Memory B cell (primary cell): ENCODE measurements around the gene TGM5.
"Not testable (repeated sequence)": the region's sequence is repeated elsewhere in the genome, so short reads cannot be mapped to it uniquely, and the experiment has no call there.

Source experiments
- ATAC-seq: fragments of 150-1000 bp; cut with Tn5 transposase; 2 replicates; pipeline ENCODE4 v1.10.0; 2021; ENCODE audit warnings: low read depth, mild to moderate bottlenecking, moderate library complexity
- DNase-seq, 2 donors: peaks; one replicate each; pipeline ENCODE4 v3.0.0; 2022; ENCODE audit warnings: low spot score in 2 of 2
- H3K27ac Mint-ChIP-seq: one replicate; pipeline ENCODE4 v1.8.0; 2022; ENCODE audit warnings: mild to moderate bottlenecking, moderate library complexity, mixed read lengths
- H3K27me3 Mint-ChIP-seq: one replicate; pipeline ENCODE4 v1.8.0; 2022; ENCODE audit warnings: mixed read lengths
- H3K36me3 Mint-ChIP-seq: one replicate; pipeline ENCODE4 v1.8.0; 2022; ENCODE audit warnings: mild to moderate bottlenecking, mixed read lengths
- H3K4me1 Mint-ChIP-seq: one replicate; pipeline ENCODE4 v1.8.0; 2022; ENCODE audit warnings: mixed read lengths
- H3K4me3 Mint-ChIP-seq: one replicate; pipeline ENCODE4 v1.8.0; 2022; ENCODE audit warnings: mild to moderate bottlenecking, moderate library complexity, mixed read lengths
- H3K9me3 Mint-ChIP-seq: one replicate; pipeline ENCODE4 v1.8.0; 2022; ENCODE audit warnings: mixed read lengths

Gene TGM5

DNA sequence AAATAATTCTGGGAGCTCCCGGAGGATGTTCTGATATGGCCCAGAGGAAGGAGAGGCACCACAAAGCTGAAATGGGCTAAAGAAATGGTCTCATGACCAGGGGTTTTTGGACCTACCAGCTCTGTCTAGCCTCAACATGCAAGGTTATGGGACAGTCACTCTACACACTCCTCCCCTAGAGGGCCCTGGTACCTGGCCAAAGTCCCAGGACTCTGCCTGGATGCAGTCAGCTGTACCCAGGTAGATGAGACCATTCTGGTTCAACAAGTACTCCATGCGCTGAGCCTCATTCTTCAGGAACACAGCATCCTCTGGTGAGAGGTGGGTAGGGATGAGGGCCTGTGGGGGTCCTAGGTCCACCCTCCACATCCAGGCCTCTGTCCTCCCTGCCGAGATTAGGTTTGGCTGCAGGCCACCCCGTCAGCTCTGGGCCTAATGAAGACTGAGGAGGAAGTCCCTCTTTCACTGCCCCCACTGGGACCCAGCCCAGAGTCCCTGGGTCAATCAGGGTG is 55.4 kb downstream of the TGM5 start:
- no peak overlapping the region for H3K27ac Mint-ChIP-seq
- H3K9me3 Mint-ChIP-seq, result no peaks in the 10 kb centered on the region
- H3K4me1 Mint-ChIP-seq, result no peaks in the 10 kb centered on the region
- H3K36me3 Mint-ChIP-seq, result no peaks in the 10 kb centered on the region
- DNase-seq (no peak), ATAC-seq (no peak)
- H3K4me3 Mint-ChIP-seq, result no peak overlapping the region
- peaks cover 15% of the 10 kb centered on the region for H3K27me3 Mint-ChIP-seq

DNA sequence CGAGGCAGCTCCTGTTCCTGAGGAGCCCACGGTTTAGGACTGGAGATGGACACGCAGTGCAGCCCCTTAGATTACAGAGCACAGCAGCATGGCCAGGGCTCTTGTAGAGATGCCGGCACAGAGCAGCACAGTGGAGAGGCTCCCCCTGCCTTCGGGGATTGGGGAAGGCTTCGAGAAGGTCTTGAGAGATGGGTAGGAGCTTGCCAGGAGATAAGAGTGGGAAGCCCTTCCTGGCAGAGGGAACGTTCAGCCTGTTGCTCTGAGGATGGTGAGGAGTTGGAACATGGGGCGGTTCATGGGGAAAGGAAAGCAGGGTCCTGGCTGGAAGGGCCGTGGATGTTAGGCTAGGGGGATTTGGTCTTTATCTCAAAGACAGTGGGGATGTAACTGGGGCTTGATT is 55.9 kb downstream of the TGM5 start:
- DNase-seq (no peak), ATAC-seq (no peak)
- H3K9me3 Mint-ChIP-seq, result no peaks in the 10 kb centered on the region
- H3K4me1 Mint-ChIP-seq, result no peaks in the 10 kb centered on the region
- no peak overlapping the region for H3K27ac Mint-ChIP-seq
- peaks cover 16% of the 10 kb centered on the region for H3K27me3 Mint-ChIP-seq
- no peaks in the 10 kb centered on the region for H3K36me3 Mint-ChIP-seq
- no peak overlapping the region for H3K4me3 Mint-ChIP-seq

DNA sequence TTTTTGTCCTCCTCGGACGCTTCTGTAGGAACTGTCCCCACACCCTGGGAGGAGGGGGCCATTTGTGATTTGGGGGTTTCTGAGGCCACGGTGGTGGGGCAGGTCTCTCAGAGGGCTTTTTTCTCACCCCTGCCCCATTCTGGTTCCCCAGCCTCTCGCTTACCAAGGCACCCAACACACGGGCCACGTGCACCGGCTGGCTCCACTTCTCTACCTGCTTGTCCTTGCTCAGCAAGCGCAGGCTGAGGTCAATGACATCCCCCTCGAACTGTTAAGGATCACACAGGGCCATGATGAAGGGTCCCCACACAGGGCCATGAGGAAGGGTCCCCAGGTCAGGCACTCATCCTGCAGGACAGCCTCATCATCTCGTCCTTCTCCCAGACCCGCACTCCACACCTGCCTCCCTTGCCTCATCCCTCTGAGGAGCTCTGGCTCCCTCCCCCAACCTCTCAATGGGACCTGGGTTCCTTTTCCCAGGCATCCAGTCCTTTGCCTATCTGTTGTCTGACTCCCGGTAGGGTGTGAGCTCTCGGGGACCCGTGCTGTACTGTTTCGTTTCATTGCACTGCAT is 56.5 kb downstream of the TGM5 start:
- Mint-ChIP-seq H3K27ac (no peak overlapping the region), H3K27me3 (peaks cover 17% of the 10 kb centered on the region), H3K9me3 (no peaks in the 10 kb centered on the region), H3K4me1 (no peaks in the 10 kb centered on the region), H3K36me3 (no peaks in the 10 kb centered on the region), H3K4me3 (no peak overlapping the region)
- ATAC-seq (no peak), DNase-seq (no peak)

DNA sequence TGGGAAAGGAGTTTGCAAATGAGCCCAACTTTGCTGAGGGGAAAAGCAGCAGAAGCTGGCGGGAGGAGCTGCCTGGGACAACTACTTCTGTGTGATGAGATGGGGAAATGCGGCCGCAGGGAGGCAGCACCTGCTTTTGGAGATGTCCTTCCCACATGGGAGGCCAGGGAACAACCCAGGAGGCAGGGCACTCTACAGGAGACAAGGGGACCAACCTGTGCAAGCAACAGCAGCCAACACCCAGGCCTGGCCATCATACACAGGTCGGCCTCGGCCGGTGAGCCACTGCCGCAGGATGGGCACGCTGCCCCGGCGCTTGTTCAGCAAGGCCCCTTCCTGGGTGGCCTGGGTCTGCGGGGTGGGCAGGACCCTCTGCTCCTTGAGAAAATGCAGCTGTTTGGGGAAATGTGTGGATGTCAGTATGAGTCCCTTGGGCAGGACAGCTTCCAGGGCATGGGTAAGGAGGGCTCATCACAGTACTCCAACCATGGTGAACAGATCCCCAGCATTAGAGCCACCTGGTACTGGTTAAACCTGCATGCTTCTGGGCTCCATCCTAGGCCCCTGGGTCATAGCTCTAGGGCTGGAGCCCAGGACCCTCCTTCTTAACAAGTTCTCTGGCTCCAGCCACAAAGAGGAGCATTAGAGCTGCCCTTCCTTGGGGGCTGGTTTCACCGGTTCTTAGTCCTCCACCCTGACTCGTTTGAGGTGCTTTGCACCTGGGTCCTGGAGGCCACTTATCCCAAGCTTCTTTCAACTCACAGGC is 57.5 kb downstream of the TGM5 start:
- no peaks in the 10 kb centered on the region for H3K9me3 Mint-ChIP-seq
- DNase-seq (no peak), ATAC-seq (no peak)
- H3K4me1 Mint-ChIP-seq, result peaks cover 4% of the 10 kb centered on the region
- no peak overlapping the region for H3K4me3 Mint-ChIP-seq
- H3K27ac Mint-ChIP-seq, result no peak overlapping the region
- no peaks in the 10 kb centered on the region for H3K36me3 Mint-ChIP-seq
- H3K27me3 Mint-ChIP-seq, result peaks cover 17% of the 10 kb centered on the region

DNA sequence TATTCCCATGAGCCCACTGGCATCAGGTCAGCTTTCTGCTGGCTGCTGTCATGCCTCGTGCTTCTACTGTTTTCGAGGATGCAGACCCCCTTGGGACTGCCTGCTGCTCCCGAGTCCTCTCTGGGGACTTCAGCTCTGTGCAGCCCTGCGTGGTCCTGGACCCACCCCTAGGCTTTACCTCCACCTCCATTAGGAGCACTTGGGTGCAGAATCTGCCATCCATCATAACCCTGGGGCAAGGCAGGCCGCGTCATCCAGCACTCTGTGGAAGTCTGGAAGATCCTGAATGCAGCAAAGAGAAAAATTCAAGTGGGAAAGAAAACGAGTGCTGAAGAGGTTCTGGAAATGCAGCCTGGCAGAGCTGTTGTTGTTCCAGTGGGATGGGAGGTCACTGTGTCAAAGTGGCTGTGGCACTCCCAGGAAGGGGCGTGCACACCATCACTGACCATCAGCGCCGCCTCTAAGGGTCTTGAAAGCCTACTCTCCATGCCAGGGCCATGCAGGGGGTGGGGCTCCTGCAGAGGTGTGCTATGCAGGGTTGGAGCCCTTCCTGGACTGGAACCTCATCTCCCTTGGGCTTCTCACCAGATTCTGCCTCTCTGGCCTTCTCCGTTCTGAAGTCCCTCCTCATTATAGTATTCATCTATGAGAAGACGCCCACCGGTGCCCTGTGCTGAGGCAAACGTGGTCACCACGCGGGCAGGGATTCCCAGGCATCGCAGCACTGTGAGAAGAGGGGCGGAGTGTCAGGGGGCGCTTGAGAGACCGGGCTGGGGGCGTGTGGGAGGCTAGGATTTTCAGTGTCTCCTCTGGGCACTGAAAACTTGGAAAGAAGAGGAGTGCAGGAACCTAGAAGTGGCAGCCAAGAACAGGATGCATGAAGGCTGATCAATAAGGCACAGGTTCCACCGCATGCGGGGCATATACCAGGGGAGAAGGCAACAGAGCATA is 58.4 kb downstream of the TGM5 start:
- DNase-seq (no peak), ATAC-seq (no peak)
- no peaks in the 10 kb centered on the region for H3K36me3 Mint-ChIP-seq
- no peaks in the 10 kb centered on the region for H3K9me3 Mint-ChIP-seq
- H3K4me3 Mint-ChIP-seq, result no peak overlapping the region
- no peak overlapping the region for H3K27ac Mint-ChIP-seq
- H3K27me3 Mint-ChIP-seq, result peaks cover 17% of the 10 kb centered on the region
- H3K4me1 Mint-ChIP-seq, result peaks cover 8% of the 10 kb centered on the region

DNA sequence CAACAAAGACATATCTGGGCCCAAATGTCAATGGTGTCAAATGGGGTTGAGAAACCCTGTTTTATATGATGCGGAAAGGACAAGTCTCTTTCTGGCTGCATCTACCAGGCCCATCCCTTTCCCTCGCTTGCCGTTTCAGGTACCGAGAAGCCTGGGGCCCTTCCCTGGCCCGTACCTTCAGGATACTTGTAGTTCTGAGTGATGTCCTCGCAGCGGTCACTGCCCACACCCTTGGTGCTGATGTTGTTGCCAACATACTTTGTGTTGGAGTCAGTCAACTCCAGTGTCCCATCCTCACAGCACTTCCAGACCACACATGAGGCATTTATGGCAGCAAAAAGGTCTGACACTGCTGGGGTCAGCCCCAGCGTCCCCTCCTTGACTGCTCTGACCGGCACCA is 59.7 kb downstream of the TGM5 start:
- Mint-ChIP-seq H3K27me3 (peaks cover 17% of the 10 kb centered on the region), H3K4me1 (peaks cover 8% of the 10 kb centered on the region), H3K4me3 (no peak overlapping the region), H3K36me3 (no peaks in the 10 kb centered on the region), H3K9me3 (no peaks in the 10 kb centered on the region), H3K27ac (no peak overlapping the region)
- no peak for DNase-seq
- ATAC-seq, result no peak

DNA sequence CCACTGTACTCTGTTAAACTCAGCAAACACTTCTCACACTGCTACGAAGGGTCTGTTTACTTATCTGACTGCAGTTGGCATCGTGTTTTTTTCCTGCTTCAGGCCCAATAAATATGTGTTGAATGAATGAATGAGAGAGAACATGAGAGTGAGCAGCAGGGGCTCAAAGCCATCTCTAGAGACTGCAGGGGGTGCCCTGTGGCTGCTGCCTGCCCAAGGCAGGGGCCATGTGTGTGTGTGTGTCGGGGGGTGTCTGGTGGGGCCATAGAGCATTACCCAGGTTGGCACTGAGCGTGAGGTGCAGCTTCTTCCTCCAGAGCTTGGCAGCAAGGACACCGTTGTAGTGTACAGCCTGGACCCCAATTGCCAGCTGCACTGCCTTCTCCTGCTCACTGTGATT is 60.7 kb downstream of the TGM5 start:
- Mint-ChIP-seq H3K4me1 (peaks cover 8% of the 10 kb centered on the region), H3K27me3 (peaks cover 17% of the 10 kb centered on the region), H3K27ac (no peak overlapping the region), H3K36me3 (no peaks in the 10 kb centered on the region), H3K4me3 (no peak overlapping the region), H3K9me3 (no peaks in the 10 kb centered on the region)
- ATAC-seq (no peak), DNase-seq (no peak)

DNA sequence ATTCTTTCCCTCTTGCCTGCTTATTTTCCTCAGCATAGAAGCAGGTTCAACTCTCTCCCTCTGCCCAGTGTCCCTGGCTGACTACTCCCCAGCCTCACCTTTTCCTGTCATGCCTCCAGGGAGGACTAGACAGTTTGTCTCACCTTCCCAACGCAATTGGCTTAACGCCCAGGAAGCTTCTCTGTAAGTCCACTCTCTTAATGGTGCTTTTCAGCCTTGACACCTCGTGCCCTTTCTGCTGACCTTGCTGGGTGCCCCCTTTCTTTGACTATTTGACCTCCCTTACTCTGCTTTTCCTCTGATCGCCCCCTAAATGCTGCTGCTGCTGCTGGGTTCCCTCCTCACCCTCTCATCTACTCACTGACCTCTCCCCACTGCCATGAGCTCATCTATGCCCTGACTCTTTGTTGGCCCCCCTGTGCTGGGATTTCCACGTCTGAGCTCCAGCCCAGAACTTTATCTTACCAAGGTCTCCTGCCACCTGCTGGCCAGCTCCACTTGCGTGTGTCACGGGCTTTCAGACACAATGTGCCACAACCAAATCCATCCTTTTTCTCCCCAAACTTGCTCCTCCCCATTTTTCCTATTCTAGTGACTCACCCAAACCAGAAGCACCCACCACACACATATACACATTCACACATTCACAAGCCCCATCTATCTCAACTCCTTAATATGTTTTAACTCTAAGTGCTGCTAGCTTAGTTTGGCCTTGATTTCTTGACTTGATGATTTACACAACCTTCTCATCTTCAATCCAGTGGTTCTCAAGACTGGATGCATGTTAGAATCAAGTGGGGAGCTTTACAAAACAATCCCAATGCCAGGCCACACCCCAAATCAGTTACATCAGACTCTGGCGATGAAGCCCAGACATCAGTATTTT is 62.5 kb downstream of the TGM5 start:
- H3K4me1 Mint-ChIP-seq, result peaks cover 10% of the 10 kb centered on the region
- peak; percentile 78 for ATAC-seq

DNA sequence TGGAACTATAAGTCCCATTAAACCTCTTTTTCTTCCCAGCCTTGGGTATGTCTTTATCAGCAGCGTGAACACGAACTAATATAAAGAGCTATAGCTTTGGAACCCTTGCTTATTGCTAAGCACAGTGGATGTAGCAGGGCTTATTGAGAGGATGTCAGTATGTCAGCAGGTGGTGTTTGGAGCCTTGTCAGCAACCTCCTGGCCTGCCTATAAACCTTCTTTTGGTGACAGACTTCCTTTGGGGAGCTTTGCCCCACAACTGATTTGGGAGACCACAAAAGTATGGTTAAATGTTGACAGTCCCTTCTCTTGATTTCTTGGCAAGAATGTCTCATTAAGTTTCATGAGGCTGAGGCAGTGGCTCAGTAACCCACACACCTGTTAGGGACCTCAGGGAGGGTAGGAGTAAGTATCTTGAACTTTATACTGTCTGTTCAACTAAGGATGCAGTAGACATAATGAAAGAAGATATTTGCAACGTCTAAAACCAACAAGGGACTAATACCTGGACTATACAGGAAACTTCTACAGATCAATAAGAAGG is 66.7 kb downstream of the TGM5 start:
- ATAC-seq (no peak), DNase-seq (no peak)
- Mint-ChIP-seq H3K9me3 (peaks cover 7% of the 10 kb centered on the region), H3K4me3 (no peak overlapping the region), H3K4me1 (peaks cover 21% of the 10 kb centered on the region), H3K27me3 (no peaks in the 10 kb centered on the region), H3K36me3 (peaks cover 22% of the 10 kb centered on the region), H3K27ac (no peak overlapping the region)

More for the DNA sequence above, 62.5 kb downstream of the TGM5 start:
- Mint-ChIP-seq H3K27ac (peak overlapping the region; percentile 2), H3K4me3 (no peak overlapping the region), H3K9me3 (peaks cover 1% of the 10 kb centered on the region), H3K36me3 (peaks cover 2% of the 10 kb centered on the region), H3K27me3 (peaks cover 11% of the 10 kb centered on the region)
- DNase-seq, result no peak

DNA sequence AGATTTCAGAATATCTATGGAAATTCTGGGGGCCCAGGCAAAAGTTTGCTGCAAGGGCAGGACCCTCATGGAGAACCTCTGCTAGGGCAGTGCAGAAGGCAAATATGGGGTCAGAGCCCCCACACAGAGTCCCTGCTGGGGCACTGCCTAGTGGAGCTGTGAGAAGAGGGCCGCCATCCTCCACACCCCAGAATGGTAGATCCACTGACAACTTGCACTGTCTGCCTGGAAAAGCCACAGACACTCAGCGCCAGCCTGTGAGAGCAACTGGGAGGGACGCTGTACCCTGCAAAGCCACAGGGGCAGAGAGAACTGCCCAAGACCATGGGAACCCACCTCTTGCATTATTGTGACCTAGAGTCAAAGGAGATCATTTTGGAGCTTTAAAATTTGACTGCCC is 67.7 kb downstream of the TGM5 start:
- H3K27me3 Mint-ChIP-seq, result no peaks in the 10 kb centered on the region
- ATAC-seq, result no peak
- H3K4me1 Mint-ChIP-seq, result peaks cover 15% of the 10 kb centered on the region

DNA sequence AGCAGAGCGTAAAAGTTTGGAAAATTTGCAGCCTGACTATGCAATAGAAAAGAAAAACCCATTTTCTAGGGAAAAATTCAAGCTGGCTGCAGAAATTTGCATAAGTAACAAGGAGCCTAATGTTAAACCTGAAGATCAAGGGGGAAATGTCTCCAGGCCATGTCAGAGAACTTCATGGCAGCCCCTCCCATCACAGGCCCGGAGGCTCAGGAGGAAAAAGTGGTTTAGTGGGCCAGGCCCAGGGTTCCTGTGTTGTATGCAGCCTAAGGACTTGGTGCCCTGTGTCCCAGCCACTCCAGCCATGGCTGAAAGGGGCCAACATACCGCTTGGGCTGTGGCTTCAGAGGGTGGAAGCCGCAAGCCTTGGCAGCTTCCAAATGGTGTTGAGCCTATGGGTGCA is 68.2 kb downstream of the TGM5 start:
- Mint-ChIP-seq H3K36me3 (peaks cover 25% of the 10 kb centered on the region), H3K27ac (peak overlapping the region; percentile 2)
- DNase-seq, result not testable (repeated sequence)

More for the DNA sequence above, 67.7 kb downstream of the TGM5 start:
- Mint-ChIP-seq H3K27ac (no peak overlapping the region), H3K36me3 (peaks cover 25% of the 10 kb centered on the region), H3K9me3 (peaks cover 7% of the 10 kb centered on the region), H3K4me3 (no peak overlapping the region)
- DNase-seq, result no peak

DNA sequence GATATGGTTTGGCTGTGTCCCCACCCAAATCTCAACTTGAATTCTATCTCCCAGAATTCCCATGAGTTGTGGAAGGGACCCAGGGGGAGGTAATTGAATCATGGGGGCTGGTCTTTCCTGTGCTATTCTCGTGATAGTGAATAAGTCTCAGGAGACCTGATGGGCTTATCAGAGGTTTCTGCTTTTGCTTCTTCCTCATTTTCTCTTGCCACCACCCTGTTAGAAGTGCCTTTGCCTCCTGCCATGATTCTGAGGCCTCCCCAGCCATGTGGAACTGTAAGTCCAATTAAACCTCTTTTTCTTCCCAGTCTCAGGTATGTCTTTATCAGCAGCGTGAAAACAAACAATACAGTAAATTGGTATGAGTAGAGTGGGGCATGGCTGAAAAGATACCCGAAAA is 69.0 kb downstream of the TGM5 start:
- Mint-ChIP-seq H3K36me3 (peaks cover 27% of the 10 kb centered on the region), H3K4me1 (peaks cover 13% of the 10 kb centered on the region), H3K27ac (peak overlapping the region; percentile 2)
- not testable (repeated sequence) for H3K27me3 Mint-ChIP-seq, H3K4me3 Mint-ChIP-seq, ATAC-seq, DNase-seq, H3K9me3 Mint-ChIP-seq

More for the DNA sequence above, 68.2 kb downstream of the TGM5 start:
- H3K4me3 Mint-ChIP-seq, H3K9me3 Mint-ChIP-seq, ATAC-seq, H3K27me3 Mint-ChIP-seq: not testable (repeated sequence)
- H3K4me1 Mint-ChIP-seq, result peaks cover 13% of the 10 kb centered on the region
